NCI-H510A treated with DMSO at 0.1 percent for 48 hours (cell line): ENCODE measurements around the gene IGF2.

Experiments
- DNase-seq: peaks from one replicate; lab custom pipeline; 2025; lab: John Stamatoyannopoulos, UW

The IGF2 gene

DNA sequence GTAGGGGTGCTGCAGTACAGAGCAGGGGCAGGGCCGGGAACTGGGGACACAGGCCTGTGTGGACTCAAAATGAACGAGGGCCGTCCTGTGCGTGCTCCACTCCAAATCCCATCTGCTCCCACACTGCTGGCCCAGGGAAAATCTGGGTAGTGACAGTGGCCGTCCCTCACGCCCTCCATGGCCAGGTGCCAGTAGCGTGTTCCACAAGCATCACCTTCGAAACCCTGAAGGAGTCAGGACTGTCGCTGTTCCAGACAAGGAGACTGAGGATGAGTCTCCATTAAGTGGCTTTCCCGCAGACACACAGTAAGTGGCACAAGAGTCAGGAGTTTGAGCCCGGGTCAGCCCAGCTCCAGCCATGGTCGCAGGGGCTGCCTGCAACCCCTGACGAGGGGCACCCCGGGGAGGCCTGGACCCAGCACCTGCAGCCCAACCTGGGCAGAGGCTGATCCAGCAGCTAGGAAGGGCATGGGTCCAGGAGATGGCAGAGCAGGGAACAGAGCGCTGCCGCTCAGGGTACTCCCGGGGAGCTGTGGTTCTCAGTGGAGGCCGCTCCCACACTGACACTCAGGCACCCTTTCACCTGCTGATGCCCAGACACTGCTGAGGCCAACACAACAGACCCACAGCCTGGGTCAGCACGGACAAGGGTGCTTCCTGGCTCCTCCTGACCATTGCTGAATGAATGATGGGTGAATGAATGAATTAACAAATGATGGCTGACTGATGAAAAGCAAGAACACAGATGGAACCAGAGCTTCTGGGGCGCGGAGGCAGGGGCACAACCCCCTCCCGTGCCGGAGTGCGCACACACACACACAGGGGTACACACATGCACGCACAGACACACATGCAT lies 35.3 kb downstream of the IGF2 start:
- no peak for DNase-seq

- no peak for DNase-seq
Measured at GRCh38 chr11:2102883-2103213, 36.3 kb downstream of the IGF2 start.

DNA sequence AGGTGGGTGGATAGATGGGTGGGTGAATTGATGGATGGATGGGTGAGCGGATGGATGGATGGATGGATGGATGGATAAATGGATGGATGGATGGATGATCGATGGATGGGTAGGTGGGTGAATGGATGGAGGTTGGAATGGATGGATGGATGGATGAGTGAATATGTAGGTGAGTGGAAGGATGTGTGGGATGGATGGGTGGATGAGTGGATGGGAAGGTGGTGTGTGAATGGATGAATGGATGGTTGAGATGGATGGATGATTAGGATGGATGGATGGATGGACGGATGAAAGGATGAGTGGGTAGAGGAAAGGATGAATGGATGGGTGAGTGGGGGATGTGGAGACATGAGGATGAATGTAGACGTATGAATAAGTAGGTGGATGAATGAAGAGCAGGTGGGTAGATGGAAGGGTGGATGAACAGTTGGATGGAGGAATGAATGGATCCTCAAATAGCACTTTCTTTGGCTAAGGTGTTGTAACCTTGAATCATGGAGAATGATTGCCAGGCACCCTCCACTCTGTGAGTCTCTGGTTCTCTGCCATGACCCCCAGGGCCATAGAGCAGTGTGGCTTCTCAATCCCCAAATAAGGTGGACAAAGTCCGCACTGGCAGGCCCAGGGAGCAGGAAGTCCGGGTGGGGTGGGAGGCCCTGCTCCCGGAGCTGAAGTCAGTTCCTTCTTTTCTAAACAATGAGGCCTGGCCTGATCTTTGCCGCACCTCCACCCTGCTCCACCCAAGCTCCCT lies 36.9 kb downstream of the IGF2 start:
- no peak for DNase-seq

DNA sequence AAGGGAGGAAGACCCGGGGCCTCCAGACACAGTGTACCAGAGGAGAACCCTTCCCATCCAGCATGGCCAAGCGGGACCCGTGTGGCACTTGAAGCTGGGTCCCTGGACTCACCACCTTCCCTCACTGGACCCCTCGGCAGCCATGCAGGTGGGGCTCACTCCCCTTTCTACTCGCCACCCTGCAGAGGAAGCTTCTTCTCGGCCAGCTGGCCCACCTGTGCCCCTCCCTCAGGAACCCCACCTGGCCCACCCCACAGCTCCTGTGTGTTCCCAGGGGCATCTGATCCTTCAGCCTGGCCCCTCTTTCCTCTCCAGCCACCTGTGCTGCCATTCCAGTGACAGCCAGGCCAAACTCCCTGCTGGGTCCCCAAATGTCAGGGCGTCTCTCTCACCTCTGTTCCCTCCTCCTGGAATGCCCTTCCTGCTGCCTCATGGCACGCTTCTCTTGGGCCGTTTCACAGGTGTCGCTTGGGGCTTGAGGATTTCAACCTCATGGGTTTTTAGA lies 38.0 kb downstream of the IGF2 start:
- DNase-seq, result no peak

- no peak for DNase-seq
Measured at GRCh38 chr11:2100361-2101170, 38.6 kb downstream of the IGF2 start.

GRCh38 chr11:2099516-2100349 lies 39.5 kb downstream of the IGF2 start:
- no peak for DNase-seq

DNA sequence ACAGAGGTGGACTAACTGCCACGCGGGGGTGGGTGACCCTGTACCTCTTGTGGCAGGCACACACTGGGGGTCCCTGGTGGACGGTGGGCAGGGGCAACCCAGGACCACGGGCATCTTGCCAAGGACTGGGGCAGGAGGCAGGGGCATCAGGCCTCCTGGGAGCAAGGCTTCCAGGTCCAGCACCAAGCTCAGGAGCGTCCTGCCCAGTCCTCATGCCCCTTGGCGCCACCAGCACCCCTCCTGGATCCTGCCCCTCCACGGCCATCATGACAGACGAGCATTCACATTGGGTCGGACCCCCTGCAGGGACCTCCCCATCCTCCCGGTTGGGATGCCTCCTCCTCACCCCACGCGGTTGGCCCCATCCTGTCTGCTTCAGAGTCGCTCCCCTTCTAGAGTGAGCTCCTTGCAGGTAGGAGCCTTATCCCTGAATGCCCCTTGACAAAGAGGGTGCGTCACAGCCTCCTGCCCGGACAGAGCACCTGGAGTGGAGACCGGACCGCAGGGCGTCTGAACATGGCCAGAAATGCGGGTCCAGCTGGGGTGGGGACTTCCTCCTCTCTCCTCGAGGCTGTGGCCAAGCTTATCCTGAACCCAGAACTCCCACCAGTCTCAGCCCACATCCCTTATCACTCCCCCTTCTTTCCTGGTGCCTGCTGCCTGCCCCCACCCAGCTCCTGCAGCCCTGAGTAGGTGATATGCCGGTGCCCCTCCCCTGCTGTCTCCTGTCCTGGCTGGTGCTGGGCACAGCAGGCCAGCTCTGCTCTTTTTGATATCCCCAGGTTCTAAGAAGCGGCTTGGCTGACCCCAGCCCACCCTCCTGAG lies 40.3 kb downstream of the IGF2 start:
- no peak for DNase-seq

GRCh38 chr11:2097998-2098690 lies 41.0 kb downstream of the IGF2 start:
- DNase-seq, result no peak

- DNase-seq, result no peak
Measured at GRCh38 chr11:2097356-2097997, 41.7 kb downstream of the IGF2 start.

- DNase-seq, result no peak
Measured at GRCh38 chr11:2096919-2097301, 42.3 kb downstream of the IGF2 start.

GRCh38 chr11:2096011-2096918 lies 42.9 kb downstream of the IGF2 start:
- no peak for DNase-seq

- DNase-seq, result no peak
Measured at GRCh38 chr11:2095542-2095941, 43.6 kb downstream of the IGF2 start.

- no peak for DNase-seq
Measured at GRCh38 chr11:2095198-2095520, 44.0 kb downstream of the IGF2 start.

GRCh38 chr11:2094354-2095197 lies 44.6 kb downstream of the IGF2 start:
- DNase-seq, result no peak

GRCh38 chr11:2093575-2094353 lies 45.4 kb downstream of the IGF2 start:
- no peak for DNase-seq

- no peak for DNase-seq
Measured at GRCh38 chr11:2092956-2093412, 46.2 kb downstream of the IGF2 start.

DNA sequence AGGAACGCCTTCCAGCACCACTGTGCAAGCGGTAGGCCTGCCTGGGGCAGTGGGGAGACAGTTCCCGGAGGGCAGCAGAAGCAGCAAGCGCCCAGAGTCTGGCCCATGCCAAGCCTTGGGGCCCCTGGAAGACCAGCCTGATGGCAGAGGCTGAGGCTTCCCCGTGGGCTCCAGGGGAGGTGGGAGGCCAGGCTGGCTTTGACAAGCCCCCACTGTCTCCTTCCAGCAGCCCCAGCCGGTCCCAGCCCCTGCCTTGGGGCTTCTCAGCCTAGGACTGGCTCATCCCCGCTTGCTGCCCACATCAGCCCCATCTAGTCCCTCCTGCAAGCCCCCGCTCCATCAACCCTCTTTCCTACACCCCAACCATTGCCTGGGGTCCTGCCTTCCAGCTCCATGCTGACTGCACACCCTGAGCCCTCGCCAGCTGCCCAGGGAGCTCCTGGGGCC lies 46.7 kb downstream of the IGF2 start:
- DNase-seq, result no peak
